GM23338 (cell line): ENCODE results near the gene SFMBT2.

Experiments
- CREB1 ChIP-seq: fragments of 250-450 bp; sonication (Bioruptor Pico); IDR thresholded peaks from 2 replicates; pipeline ENCODE4 v1.5.0; 2020; ENCODE audit warnings: low read depth, mild to moderate bottlenecking, moderate library complexity
- EZH2 ChIP-seq: fragments of 200-600 bp; sonication (generic); IDR thresholded peaks from one replicate; pipeline ENCODE4 v1.8.0; 2017; ENCODE audit warnings: antibody characterized with exemption, mild to moderate bottlenecking, low read depth; ENCODE audit not compliant: unreplicated experiment
- EZH2phosphoT487 ChIP-seq: fragments of 200-600 bp; sonication (generic); IDR thresholded peaks from one replicate; pipeline ENCODE4 v1.8.1; 2018; ENCODE audit warnings: antibody characterized with exemption; ENCODE audit not compliant: unreplicated experiment
- JUNB ChIP-seq: IDR thresholded peaks from one replicate; pipeline ENCODE4 v1.6.1; 2016; ENCODE audit warnings: antibody characterized with exemption; ENCODE audit not compliant: unreplicated experiment
- NANOG ChIP-seq: IDR thresholded peaks from 2 replicates; pipeline ENCODE4 v1.6.1; 2016; ENCODE audit warnings: antibody characterized with exemption, borderline replicate concordance
- POLR2AphosphoS5 ChIP-seq: IDR thresholded peaks from 2 replicates; pipeline ENCODE4 v1.6.1; 2016; ENCODE audit warnings: antibody characterized with exemption, low read depth
- STAT1 ChIP-seq: IDR thresholded peaks from one replicate; pipeline ENCODE4 v1.6.1; 2016; ENCODE audit warnings: antibody characterized with exemption; ENCODE audit not compliant: unreplicated experiment
- ZNF114 ChIP-seq: fragments of 250-450 bp; sonication (Bioruptor Pico); IDR thresholded peaks from 2 replicates; pipeline ENCODE4 v1.5.0; 2020; ENCODE audit warnings: mild to moderate bottlenecking, moderate library complexity
- ZNF331 ChIP-seq: fragments of 250-450 bp; sonication (Bioruptor Pico); IDR thresholded peaks from 2 replicates; pipeline ENCODE4 v1.5.0; 2020; ENCODE audit warnings: low read depth, mild to moderate bottlenecking, moderate library complexity
- TF ChIP-seq, protein P1 (sequence below), 2 experiments: fragments of 200-600 bp in 1 of 2; sonication (generic) in 1 of 2; conservative IDR thresholded peaks; 2 replicates each; pipeline versions ENCODE4 v1.5.1 to v1.6.1; 2016 to 2017; ENCODE audit warnings: antibody characterized with exemption in 2 of 2, low read depth in 2 of 2, mild to moderate bottlenecking in 2 of 2, moderate library complexity in 1 of 2
- TF ChIP-seq, protein P2 (sequence below): IDR thresholded peaks from 2 replicates; pipeline ENCODE4 v1.6.1; 2016; ENCODE audit warnings: antibody characterized with exemption
- TF ChIP-seq, protein P3 (sequence below): IDR thresholded peaks from one replicate; pipeline ENCODE4 v1.6.1; 2018; ENCODE audit warnings: antibody characterized with exemption; ENCODE audit not compliant: unreplicated experiment
- TF ChIP-seq, protein P4 (sequence below): fragments of 250-450 bp; sonication (Bioruptor Pico); IDR thresholded peaks from 2 replicates; pipeline ENCODE4 v1.5.0; 2020; ENCODE audit warnings: mild to moderate bottlenecking, moderate library complexity

DNA sequence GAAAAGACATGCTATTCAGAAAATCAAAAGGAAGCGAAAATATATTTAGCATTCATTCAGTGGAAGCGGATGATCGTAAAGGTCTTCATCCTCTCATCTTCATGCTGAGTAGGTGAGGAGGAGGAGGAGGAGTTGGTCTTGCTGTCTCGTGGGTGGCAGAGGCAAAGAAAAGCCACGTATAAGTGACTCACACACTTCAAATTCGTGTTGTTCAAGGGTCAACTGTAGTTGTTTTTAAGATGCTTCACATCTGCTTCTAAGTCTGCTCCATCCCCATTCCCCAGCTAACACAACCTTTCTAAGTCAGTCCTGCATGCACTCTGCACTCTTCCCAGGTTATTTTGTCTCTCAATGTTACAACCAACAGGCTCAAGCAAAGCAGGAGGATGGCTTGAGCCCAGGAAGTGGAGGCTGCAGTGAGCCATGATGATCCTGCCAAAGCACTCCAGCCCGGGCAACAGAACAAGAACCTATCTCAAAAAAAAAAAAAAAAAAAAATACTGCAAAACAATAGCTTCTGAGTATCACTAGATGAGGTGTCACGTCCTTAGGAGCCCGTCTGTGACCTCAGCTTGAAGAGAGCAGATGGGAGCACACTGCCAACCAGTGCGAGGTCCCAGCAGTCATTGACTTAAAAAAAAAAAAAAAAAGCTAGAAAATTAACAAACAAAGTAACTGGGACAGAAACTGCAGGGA, 70.5 kb downstream of the SFMBT2 start:
- TF ChIP-seq, protein P1, sequence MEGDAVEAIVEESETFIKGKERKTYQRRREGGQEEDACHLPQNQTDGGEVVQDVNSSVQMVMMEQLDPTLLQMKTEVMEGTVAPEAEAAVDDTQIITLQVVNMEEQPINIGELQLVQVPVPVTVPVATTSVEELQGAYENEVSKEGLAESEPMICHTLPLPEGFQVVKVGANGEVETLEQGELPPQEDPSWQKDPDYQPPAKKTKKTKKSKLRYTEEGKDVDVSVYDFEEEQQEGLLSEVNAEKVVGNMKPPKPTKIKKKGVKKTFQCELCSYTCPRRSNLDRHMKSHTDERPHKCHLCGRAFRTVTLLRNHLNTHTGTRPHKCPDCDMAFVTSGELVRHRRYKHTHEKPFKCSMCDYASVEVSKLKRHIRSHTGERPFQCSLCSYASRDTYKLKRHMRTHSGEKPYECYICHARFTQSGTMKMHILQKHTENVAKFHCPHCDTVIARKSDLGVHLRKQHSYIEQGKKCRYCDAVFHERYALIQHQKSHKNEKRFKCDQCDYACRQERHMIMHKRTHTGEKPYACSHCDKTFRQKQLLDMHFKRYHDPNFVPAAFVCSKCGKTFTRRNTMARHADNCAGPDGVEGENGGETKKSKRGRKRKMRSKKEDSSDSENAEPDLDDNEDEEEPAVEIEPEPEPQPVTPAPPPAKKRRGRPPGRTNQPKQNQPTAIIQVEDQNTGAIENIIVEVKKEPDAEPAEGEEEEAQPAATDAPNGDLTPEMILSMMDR (conservative IDR thresholded peaks at IDR 0.05; ENCODE audit: low read depth in 2 of 2) = no peak
- no peak for TF ChIP-seq EZH2
- TF ChIP-seq EZH2phosphoT487 = no peak
- no peak for TF ChIP-seq POLR2AphosphoS5
- no peak for TF ChIP-seq CREB1
- TF ChIP-seq JUNB = no peak
- TF ChIP-seq, protein P2, sequence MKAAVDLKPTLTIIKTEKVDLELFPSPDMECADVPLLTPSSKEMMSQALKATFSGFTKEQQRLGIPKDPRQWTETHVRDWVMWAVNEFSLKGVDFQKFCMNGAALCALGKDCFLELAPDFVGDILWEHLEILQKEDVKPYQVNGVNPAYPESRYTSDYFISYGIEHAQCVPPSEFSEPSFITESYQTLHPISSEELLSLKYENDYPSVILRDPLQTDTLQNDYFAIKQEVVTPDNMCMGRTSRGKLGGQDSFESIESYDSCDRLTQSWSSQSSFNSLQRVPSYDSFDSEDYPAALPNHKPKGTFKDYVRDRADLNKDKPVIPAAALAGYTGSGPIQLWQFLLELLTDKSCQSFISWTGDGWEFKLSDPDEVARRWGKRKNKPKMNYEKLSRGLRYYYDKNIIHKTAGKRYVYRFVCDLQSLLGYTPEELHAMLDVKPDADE = no peak
- TF ChIP-seq, protein P3, sequence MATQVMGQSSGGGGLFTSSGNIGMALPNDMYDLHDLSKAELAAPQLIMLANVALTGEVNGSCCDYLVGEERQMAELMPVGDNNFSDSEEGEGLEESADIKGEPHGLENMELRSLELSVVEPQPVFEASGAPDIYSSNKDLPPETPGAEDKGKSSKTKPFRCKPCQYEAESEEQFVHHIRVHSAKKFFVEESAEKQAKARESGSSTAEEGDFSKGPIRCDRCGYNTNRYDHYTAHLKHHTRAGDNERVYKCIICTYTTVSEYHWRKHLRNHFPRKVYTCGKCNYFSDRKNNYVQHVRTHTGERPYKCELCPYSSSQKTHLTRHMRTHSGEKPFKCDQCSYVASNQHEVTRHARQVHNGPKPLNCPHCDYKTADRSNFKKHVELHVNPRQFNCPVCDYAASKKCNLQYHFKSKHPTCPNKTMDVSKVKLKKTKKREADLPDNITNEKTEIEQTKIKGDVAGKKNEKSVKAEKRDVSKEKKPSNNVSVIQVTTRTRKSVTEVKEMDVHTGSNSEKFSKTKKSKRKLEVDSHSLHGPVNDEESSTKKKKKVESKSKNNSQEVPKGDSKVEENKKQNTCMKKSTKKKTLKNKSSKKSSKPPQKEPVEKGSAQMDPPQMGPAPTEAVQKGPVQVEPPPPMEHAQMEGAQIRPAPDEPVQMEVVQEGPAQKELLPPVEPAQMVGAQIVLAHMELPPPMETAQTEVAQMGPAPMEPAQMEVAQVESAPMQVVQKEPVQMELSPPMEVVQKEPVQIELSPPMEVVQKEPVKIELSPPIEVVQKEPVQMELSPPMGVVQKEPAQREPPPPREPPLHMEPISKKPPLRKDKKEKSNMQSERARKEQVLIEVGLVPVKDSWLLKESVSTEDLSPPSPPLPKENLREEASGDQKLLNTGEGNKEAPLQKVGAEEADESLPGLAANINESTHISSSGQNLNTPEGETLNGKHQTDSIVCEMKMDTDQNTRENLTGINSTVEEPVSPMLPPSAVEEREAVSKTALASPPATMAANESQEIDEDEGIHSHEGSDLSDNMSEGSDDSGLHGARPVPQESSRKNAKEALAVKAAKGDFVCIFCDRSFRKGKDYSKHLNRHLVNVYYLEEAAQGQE = no peak
- TF ChIP-seq ZNF114 (CRISPR knock-in tag) = no peak
- TF ChIP-seq, protein P4, sequence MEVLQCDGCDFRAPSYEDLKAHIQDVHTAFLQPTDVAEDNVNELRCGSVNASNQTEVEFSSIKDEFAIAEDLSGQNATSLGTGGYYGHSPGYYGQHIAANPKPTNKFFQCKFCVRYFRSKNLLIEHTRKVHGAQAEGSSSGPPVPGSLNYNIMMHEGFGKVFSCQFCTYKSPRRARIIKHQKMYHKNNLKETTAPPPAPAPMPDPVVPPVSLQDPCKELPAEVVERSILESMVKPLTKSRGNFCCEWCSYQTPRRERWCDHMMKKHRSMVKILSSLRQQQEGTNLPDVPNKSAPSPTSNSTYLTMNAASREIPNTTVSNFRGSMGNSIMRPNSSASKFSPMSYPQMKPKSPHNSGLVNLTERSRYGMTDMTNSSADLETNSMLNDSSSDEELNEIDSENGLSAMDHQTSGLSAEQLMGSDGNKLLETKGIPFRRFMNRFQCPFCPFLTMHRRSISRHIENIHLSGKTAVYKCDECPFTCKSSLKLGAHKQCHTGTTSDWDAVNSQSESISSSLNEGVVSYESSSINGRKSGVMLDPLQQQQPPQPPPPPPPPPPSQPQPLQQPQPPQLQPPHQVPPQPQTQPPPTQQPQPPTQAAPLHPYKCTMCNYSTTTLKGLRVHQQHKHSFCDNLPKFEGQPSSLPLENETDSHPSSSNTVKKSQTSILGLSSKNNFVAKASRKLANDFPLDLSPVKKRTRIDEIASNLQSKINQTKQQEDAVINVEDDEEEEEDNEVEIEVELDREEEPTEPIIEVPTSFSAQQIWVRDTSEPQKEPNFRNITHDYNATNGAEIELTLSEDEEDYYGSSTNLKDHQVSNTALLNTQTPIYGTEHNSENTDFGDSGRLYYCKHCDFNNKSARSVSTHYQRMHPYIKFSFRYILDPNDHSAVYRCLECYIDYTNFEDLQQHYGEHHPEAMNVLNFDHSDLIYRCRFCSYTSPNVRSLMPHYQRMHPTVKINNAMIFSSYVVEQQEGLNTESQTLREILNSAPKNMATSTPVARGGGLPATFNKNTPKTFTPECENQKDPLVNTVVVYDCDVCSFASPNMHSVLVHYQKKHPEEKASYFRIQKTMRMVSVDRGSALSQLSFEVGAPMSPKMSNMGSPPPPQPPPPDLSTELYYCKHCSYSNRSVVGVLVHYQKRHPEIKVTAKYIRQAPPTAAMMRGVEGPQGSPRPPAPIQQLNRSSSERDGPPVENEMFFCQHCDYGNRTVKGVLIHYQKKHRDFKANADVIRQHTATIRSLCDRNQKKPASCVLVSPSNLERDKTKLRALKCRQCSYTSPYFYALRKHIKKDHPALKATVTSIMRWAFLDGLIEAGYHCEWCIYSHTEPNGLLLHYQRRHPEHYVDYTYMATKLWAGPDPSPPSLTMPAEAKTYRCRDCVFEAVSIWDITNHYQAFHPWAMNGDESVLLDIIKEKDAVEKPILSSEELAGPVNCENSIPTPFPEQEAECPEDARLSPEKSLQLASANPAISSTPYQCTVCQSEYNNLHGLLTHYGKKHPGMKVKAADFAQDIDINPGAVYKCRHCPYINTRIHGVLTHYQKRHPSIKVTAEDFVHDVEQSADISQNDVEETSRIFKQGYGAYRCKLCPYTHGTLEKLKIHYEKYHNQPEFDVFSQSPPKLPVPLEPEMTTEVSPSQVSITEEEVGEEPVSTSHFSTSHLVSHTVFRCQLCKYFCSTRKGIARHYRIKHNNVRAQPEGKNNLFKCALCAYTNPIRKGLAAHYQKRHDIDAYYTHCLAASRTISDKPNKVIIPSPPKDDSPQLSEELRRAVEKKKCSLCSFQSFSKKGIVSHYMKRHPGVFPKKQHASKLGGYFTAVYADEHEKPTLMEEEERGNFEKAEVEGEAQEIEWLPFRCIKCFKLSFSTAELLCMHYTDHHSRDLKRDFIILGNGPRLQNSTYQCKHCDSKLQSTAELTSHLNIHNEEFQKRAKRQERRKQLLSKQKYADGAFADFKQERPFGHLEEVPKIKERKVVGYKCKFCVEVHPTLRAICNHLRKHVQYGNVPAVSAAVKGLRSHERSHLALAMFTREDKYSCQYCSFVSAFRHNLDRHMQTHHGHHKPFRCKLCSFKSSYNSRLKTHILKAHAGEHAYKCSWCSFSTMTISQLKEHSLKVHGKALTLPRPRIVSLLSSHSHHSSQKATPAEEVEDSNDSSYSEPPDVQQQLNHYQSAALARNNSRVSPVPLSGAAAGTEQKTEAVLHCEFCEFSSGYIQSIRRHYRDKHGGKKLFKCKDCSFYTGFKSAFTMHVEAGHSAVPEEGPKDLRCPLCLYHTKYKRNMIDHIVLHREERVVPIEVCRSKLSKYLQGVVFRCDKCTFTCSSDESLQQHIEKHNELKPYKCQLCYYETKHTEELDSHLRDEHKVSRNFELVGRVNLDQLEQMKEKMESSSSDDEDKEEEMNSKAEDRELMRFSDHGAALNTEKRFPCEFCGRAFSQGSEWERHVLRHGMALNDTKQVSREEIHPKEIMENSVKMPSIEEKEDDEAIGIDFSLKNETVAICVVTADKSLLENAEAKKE (CRISPR knock-in tag) = no peak
- TF ChIP-seq ZNF331 (CRISPR knock-in tag) = no peak
- TF ChIP-seq STAT1 = no peak
- no peak for TF ChIP-seq NANOG
